ENCODE measurements around the gene SHANK1.
A peak's percentile ranks its signal among the peaks of the same experiment; 100 is the strongest.
"Not testable (repeated sequence)": the region's sequence is repeated elsewhere in the genome, so short reads cannot be mapped to it uniquely, and the experiment has no call there.

SHANK1 gene

GRCh38 chr19:50719566-50719965, at the start of gene SHANK1:
Gene SHANK1, minus strand, starts transcription at chr19:50719802. Its CDS starts 2,883 bp downstream, at chr19:50716919.
- TF ChIP-seq CTCF (IDR thresholded peaks at IDR 0.05; ENCODE audit: control insufficient read depth, insufficient read depth, low read depth, low read length, missing control alignments), result no peak
- peak within 1 kb of the TSS; percentile 58 for H3K4me3 ChIP-seq (ENCODE audit: control insufficient read depth, low read depth, low read length)
- DNase-seq (ENCODE audit: low read depth), result no peak

GRCh38 chr19:50768277-50768676, 48.7 kb upstream of the SHANK1 start:
- no peak for DNase-seq (ENCODE audit: low read depth)
- no peak for TF ChIP-seq CTCF (IDR thresholded peaks at IDR 0.05; ENCODE audit: control insufficient read depth, insufficient read depth, low read depth, low read length, missing control alignments)
- no peak overlapping the region for H3K4me3 ChIP-seq (ENCODE audit: control insufficient read depth, low read depth, low read length)

- DNase-seq (ENCODE audit: low read depth); H3K4me3 ChIP-seq (ENCODE audit: control insufficient read depth, low read depth, low read length): not testable (repeated sequence)
Measured at GRCh38 chr19:50767263-50767662, 47.7 kb upstream of the SHANK1 start.

- DNase-seq (ENCODE audit: low read depth); H3K4me3 ChIP-seq (ENCODE audit: control insufficient read depth, low read depth, low read length): not testable (repeated sequence)
Measured at GRCh38 chr19:50766746-50767145, 47.1 kb upstream of the SHANK1 start.

- DNase-seq (ENCODE audit: low read depth), result no peak
- TF ChIP-seq CTCF (IDR thresholded peaks at IDR 0.05; ENCODE audit: control insufficient read depth, insufficient read depth, low read depth, low read length, missing control alignments), result no peak
- no peak overlapping the region for H3K4me3 ChIP-seq (ENCODE audit: control insufficient read depth, low read depth, low read length)
Measured at GRCh38 chr19:50764409-50764808, 44.8 kb upstream of the SHANK1 start.

GRCh38 chr19:50763521-50763920, 43.9 kb upstream of the SHANK1 start:
- not testable (repeated sequence) for H3K4me3 ChIP-seq (ENCODE audit: control insufficient read depth, low read depth, low read length); DNase-seq (ENCODE audit: low read depth)

- not testable (repeated sequence) for H3K4me3 ChIP-seq (ENCODE audit: control insufficient read depth, low read depth, low read length); DNase-seq (ENCODE audit: low read depth)
Measured at GRCh38 chr19:50761501-50761900, 41.9 kb upstream of the SHANK1 start.

GRCh38 chr19:50759886-50760285, 40.3 kb upstream of the SHANK1 start:
- TF ChIP-seq CTCF (IDR thresholded peaks at IDR 0.05; ENCODE audit: control insufficient read depth, insufficient read depth, low read depth, low read length, missing control alignments), result no peak
- no peak overlapping the region for H3K4me3 ChIP-seq (ENCODE audit: control insufficient read depth, low read depth, low read length)
- DNase-seq (ENCODE audit: low read depth), result no peak

GRCh38 chr19:50759076-50759475, 39.5 kb upstream of the SHANK1 start:
- DNase-seq (ENCODE audit: low read depth); H3K4me3 ChIP-seq (ENCODE audit: control insufficient read depth, low read depth, low read length): not testable (repeated sequence)

- DNase-seq (ENCODE audit: low read depth); H3K4me3 ChIP-seq (ENCODE audit: control insufficient read depth, low read depth, low read length): not testable (repeated sequence)
Measured at GRCh38 chr19:50757624-50758023, 38.0 kb upstream of the SHANK1 start.

- not testable (repeated sequence) for H3K4me3 ChIP-seq (ENCODE audit: control insufficient read depth, low read depth, low read length); DNase-seq (ENCODE audit: low read depth)
Measured at GRCh38 chr19:50756244-50756643, 36.6 kb upstream of the SHANK1 start.

Measured in AG09309 (cell line).